Karpas-422 (cell line): ENCODE measurements around the gene GALNT18. TPM values are rescaled to one million over a fixed set of nuclear protein-coding genes. Genes with fewer than 3 reads are reported as not detected.

Experiments
- DNase-seq: peaks from one replicate; pipeline ENCODE4 v3.0.0-alpha.2; 2015
- H2AFZ ChIP-seq: fragments of 200-600 bp; sonication (generic); 2 replicates; pipeline ENCODE4 v1.6.1; 2014; ENCODE audit warnings: antibody characterized with exemption, low read length, mixed read lengths
- H3K27ac ChIP-seq: fragments of 200-600 bp; sonication (generic); 2 replicates; pipeline ENCODE4 v1.5.1; 2014; ENCODE audit warnings: mild to moderate bottlenecking, low read length, moderate library complexity
- H3K27me3 ChIP-seq: fragments of 200-600 bp; sonication (generic); 2 replicates; pipeline ENCODE4 v1.6.1; 2014; ENCODE audit warnings: low read length, mixed read lengths
- H3K36me3 ChIP-seq: fragments of 200-600 bp; sonication (generic); 2 replicates; pipeline ENCODE4 v1.6.1; 2014; ENCODE audit warnings: low read length, mixed read lengths; ENCODE audit not compliant: insufficient read depth
- H3K4me1 ChIP-seq: fragments of 200-600 bp; sonication (generic); 2 replicates; pipeline ENCODE4 v1.6.1; 2014; ENCODE audit warnings: mild to moderate bottlenecking, low read length, mixed read lengths
- H3K4me2 ChIP-seq: fragments of 200-600 bp; sonication (generic); 2 replicates; pipeline ENCODE4 v1.6.1; 2014; ENCODE audit warnings: low read length, low read depth, mild to moderate bottlenecking; ENCODE audit not compliant: poor library complexity, severe bottlenecking
- H3K4me3 ChIP-seq: fragments of 200-600 bp; sonication (generic); 2 replicates; pipeline ENCODE4 v1.5.1; 2014; ENCODE audit warnings: mild to moderate bottlenecking, antibody characterized with exemption, low read length, mixed read lengths
- H3K79me2 ChIP-seq: fragments of 200-600 bp; sonication (generic); 2 replicates; pipeline ENCODE4 v1.6.1; 2014; ENCODE audit warnings: mild to moderate bottlenecking, low read length, mixed read lengths
- H3K9ac ChIP-seq: fragments of 200-600 bp; sonication (generic); 2 replicates; pipeline ENCODE4 v1.6.0; 2014; ENCODE audit warnings: low read length
- H3K9me2 ChIP-seq: fragments of 200-600 bp; sonication (generic), shearing (Covaris generic); replicated peaks from 2 replicates; pipeline ENCODE4 v1.6.0; 2014; ENCODE audit warnings: mild to moderate bottlenecking, low read length, moderate library complexity; ENCODE audit not compliant: insufficient read depth
- H3K9me3 ChIP-seq: fragments of 300-700, 200-600 bp; sonication (generic); 2 replicates; pipeline ENCODE4 v1.6.1; 2014; ENCODE audit warnings: low read length, mixed read lengths
- H4K20me1 ChIP-seq: fragments of 200-600 bp; sonication (generic); 2 replicates; pipeline ENCODE4 v1.6.1; 2014; ENCODE audit warnings: mild to moderate bottlenecking, antibody characterized with exemption, low read length, low read depth; ENCODE audit not compliant: insufficient read depth
- total RNA-seq: library from RNA; depleted of rRNA; stranded (reverse); fragments of >200 nt; shearing (Covaris generic); gene quantifications from 2 replicates; pipeline ENCODE4 v1.2.3, GENCODE V29; 2014; ENCODE audit warnings: low replicate concordance

GALNT18 gene
- total RNA-seq, 1 experiment from 2014 or later: not detected

GRCh38 chr11:11420191-11420898, 201.5 kb downstream of the GALNT18 start:
- no peak overlapping the region for H3K4me2 ChIP-seq
- H3K79me2 ChIP-seq: no peaks in the 10 kb centered on the region
- no peaks in the 10 kb centered on the region for H3K9me3 ChIP-seq
- H3K27ac ChIP-seq: no peak overlapping the region
- no peak overlapping the region for H3K9ac ChIP-seq
- H3K27me3 ChIP-seq: no peaks in the 10 kb centered on the region
- no peaks in the 10 kb centered on the region for H3K9me2 ChIP-seq
- no peaks in the 10 kb centered on the region for H4K20me1 ChIP-seq
- DNase-seq: no peak
- H3K4me1 ChIP-seq: no peaks in the 10 kb centered on the region
- H2AFZ ChIP-seq: no peak overlapping the region
- no peaks in the 10 kb centered on the region for H3K36me3 ChIP-seq
- H3K4me3 ChIP-seq: no peak overlapping the region

DNA sequence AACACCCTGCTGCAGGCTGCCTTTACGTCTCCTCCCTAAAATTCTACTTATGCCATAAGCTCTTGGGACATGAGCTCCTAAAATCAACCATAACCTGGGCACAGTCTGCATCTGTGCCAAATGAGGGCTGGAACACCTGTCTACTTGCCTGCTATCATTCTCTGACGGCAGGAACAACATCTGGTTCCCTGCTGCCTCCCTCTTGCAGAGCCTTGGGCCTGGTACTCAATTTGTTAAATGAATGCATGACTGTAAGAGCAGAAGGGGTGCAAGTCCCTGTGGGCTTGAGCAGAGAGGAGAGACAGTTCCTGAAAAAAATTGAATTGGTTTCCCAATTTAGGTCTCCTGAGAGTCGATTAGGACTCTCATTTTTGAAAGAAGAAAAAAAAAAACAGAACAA, 202.1 kb downstream of the GALNT18 start:
- Histone ChIP-seq H3K4me2 (no peak overlapping the region), H3K9ac (no peak overlapping the region), H3K79me2 (no peaks in the 10 kb centered on the region), H3K4me3 (no peak overlapping the region), H3K27ac (no peak overlapping the region), H3K9me3 (no peaks in the 10 kb centered on the region), H3K27me3 (no peaks in the 10 kb centered on the region), H2AFZ (no peak overlapping the region), H3K36me3 (no peaks in the 10 kb centered on the region), H3K4me1 (no peaks in the 10 kb centered on the region), H4K20me1 (no peaks in the 10 kb centered on the region), H3K9me2 (no peaks in the 10 kb centered on the region)
- no peak for DNase-seq

DNA sequence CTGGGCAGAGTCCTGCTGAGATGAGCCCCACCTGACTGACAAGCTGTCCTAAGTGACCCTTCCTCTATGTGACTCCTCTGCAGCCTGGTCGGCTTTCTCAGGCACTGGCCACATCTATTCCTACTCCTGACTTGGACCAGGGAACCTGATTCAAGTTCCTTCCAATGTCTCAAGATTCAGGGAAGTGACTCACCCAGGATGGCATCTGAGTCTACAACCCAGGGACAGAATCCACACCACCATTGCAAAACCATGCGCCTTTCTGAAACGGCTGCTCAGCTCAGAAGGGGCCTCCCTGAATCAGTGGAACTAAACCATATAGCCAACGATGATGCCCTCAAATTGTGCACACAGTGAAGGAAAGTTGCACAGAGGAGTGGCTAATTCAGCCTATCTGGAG, 204.9 kb downstream of the GALNT18 start:
- H2AFZ ChIP-seq: no peak overlapping the region
- no peak for DNase-seq
- H3K27ac ChIP-seq: no peak overlapping the region
- H3K79me2 ChIP-seq: no peaks in the 10 kb centered on the region
- H3K9me2 ChIP-seq: no peaks in the 10 kb centered on the region
- H3K4me3 ChIP-seq: no peak overlapping the region
- H3K9ac ChIP-seq: no peak overlapping the region
- no peaks in the 10 kb centered on the region for H3K36me3 ChIP-seq
- no peaks in the 10 kb centered on the region for H3K9me3 ChIP-seq
- H3K27me3 ChIP-seq: no peaks in the 10 kb centered on the region
- H4K20me1 ChIP-seq: no peaks in the 10 kb centered on the region
- H3K4me1 ChIP-seq: no peaks in the 10 kb centered on the region
- H3K4me2 ChIP-seq: no peak overlapping the region

- H3K9me2 ChIP-seq: no peaks in the 10 kb centered on the region
- H3K4me1 ChIP-seq: no peaks in the 10 kb centered on the region
- H3K4me2 ChIP-seq: no peak overlapping the region
- H3K36me3 ChIP-seq: no peaks in the 10 kb centered on the region
- H3K4me3 ChIP-seq: no peak overlapping the region
- H4K20me1 ChIP-seq: no peaks in the 10 kb centered on the region
- no peak overlapping the region for H3K27ac ChIP-seq
- H3K9ac ChIP-seq: no peak overlapping the region
- no peaks in the 10 kb centered on the region for H3K79me2 ChIP-seq
- H2AFZ ChIP-seq: no peak overlapping the region
- H3K27me3 ChIP-seq: no peaks in the 10 kb centered on the region
- DNase-seq: no peak
- H3K9me3 ChIP-seq: no peaks in the 10 kb centered on the region
Observed at GRCh38 chr11:11416502-11416901, 205.3 kb downstream of the GALNT18 start.

DNA sequence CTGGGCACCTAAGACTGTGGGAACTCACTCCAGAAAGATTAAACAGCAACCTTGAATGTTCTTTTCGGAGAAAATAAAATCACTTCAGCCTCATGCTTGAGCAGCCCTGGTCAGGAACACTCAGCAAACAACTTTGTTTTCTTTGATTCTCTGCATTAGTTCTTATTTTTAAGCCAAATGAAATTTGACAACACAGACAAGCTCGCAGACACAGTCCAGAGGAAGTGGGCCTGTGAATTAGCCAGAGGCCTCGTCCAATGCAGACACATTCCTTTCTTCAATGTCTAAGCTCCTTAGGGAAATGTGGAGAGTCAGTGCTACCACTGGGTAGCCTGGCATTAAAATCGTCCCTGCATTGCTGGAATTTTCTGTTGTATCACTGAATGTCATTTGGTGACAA, 205.9 kb downstream of the GALNT18 start:
- no peaks in the 10 kb centered on the region for H3K27me3 ChIP-seq
- no peak overlapping the region for H3K4me3 ChIP-seq
- no peak overlapping the region for H3K27ac ChIP-seq
- H3K4me1 ChIP-seq: no peaks in the 10 kb centered on the region
- no peak overlapping the region for H3K9ac ChIP-seq
- no peak for DNase-seq
- no peaks in the 10 kb centered on the region for H3K9me3 ChIP-seq
- H3K4me2 ChIP-seq: no peak overlapping the region
- H3K36me3 ChIP-seq: no peaks in the 10 kb centered on the region
- H3K79me2 ChIP-seq: no peaks in the 10 kb centered on the region
- no peaks in the 10 kb centered on the region for H4K20me1 ChIP-seq
- no peak overlapping the region for H2AFZ ChIP-seq
- no peaks in the 10 kb centered on the region for H3K9me2 ChIP-seq

DNA sequence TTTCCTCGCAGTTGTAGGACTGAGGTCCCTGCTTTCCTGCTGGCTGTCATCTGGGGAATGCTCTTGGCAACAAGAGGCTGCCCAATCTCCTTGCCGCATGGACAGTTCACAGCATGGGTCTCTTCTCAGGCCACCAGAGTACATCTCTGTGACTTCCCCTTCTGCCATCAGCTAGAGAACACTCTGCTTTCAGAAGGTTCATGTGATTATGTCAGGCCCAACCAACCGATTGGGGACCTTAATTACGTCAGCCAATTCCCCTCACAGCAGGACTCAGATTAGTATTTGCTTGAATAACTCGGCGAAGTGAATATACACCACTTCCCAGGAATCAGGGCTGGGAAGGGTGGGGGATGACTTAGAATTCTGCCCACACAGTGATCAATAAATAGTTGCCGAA, 206.8 kb downstream of the GALNT18 start:
- no peaks in the 10 kb centered on the region for H3K36me3 ChIP-seq
- no peak for DNase-seq
- no peak overlapping the region for H3K27ac ChIP-seq
- no peaks in the 10 kb centered on the region for H3K9me2 ChIP-seq
- no peak overlapping the region for H3K9ac ChIP-seq
- no peaks in the 10 kb centered on the region for H3K9me3 ChIP-seq
- no peaks in the 10 kb centered on the region for H3K79me2 ChIP-seq
- H2AFZ ChIP-seq: no peak overlapping the region
- H3K4me1 ChIP-seq: no peaks in the 10 kb centered on the region
- H4K20me1 ChIP-seq: no peaks in the 10 kb centered on the region
- no peaks in the 10 kb centered on the region for H3K27me3 ChIP-seq
- H3K4me2 ChIP-seq: no peak overlapping the region
- H3K4me3 ChIP-seq: no peak overlapping the region

DNA sequence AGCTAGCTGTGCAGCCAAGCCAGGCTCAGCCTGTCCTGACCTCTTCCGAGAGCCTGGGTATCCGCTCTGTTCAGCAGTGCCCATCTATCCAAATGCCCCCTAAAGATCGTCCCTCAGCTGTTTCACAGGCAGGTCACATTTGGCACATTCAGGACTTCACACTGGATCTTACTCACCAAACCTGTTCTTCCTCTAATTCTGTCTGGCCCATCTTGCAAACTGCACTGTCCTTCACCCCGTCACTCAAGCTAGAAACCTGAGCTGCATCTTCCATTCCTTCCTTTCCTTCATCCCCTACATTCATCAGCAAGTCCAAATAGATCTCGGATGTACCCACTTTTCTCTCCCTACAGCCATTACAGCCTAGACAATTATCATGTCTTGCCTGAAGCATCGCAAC, 208.0 kb downstream of the GALNT18 start:
- H3K27me3 ChIP-seq: no peaks in the 10 kb centered on the region
- no peaks in the 10 kb centered on the region for H3K9me2 ChIP-seq
- H3K36me3 ChIP-seq: no peaks in the 10 kb centered on the region
- H3K4me2 ChIP-seq: no peak overlapping the region
- no peak for DNase-seq
- H3K9me3 ChIP-seq: no peaks in the 10 kb centered on the region
- H4K20me1 ChIP-seq: no peaks in the 10 kb centered on the region
- no peak overlapping the region for H3K9ac ChIP-seq
- no peak overlapping the region for H3K4me3 ChIP-seq
- no peaks in the 10 kb centered on the region for H3K79me2 ChIP-seq
- no peak overlapping the region for H2AFZ ChIP-seq
- no peaks in the 10 kb centered on the region for H3K4me1 ChIP-seq
- no peak overlapping the region for H3K27ac ChIP-seq

DNA sequence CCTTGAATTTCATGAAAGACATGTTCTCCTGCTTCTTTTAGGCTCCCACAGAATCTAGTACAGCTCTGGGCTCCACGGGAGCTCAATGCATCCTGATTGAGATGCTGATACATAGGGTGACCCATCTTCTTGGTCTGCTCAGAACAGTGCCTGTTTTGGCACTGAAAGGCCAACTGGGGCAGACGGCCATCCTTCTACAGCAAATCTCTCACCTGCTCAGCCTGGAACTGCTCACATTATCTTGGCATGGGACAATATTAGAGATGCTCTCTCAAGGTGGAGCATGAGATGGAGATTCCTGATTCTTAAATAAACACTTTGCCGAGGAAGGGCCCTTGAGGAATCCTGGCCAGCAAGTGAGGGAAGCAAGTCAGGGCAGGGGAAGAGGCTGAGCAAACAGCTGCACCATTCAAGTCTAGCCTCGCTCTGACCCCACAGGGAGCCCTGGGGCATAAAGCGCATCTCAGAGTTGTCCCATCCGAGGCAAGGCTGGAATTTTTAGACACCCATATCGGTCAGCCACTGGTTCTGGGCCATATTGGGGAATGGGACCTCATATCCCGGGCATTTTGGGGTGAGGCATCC, 210.3 kb downstream of the GALNT18 start:
- DNase-seq: no peak
- no peak overlapping the region for H3K4me3 ChIP-seq
- no peak overlapping the region for H3K4me2 ChIP-seq
- no peaks in the 10 kb centered on the region for H3K9me3 ChIP-seq
- H4K20me1 ChIP-seq: no peaks in the 10 kb centered on the region
- no peaks in the 10 kb centered on the region for H3K36me3 ChIP-seq
- H2AFZ ChIP-seq: no peak overlapping the region
- H3K9me2 ChIP-seq: no peaks in the 10 kb centered on the region
- H3K4me1 ChIP-seq: peaks cover 12% of the 10 kb centered on the region
- no peak overlapping the region for H3K9ac ChIP-seq
- no peak overlapping the region for H3K27ac ChIP-seq
- H3K79me2 ChIP-seq: no peaks in the 10 kb centered on the region
- no peaks in the 10 kb centered on the region for H3K27me3 ChIP-seq
